Measurements from ENCODE around the gene GMPS. TPM values are rescaled to one million over a fixed set of nuclear protein-coding genes. Genes with fewer than 3 reads are reported as not detected.
"Not testable (repeated sequence)": the region's sequence is repeated elsewhere in the genome, so short reads cannot be mapped to it uniquely, and the experiment has no call there.

The GMPS gene
- total RNA-seq, result 100 to 1,000 TPM; 116 to 122 TPM

DNA sequence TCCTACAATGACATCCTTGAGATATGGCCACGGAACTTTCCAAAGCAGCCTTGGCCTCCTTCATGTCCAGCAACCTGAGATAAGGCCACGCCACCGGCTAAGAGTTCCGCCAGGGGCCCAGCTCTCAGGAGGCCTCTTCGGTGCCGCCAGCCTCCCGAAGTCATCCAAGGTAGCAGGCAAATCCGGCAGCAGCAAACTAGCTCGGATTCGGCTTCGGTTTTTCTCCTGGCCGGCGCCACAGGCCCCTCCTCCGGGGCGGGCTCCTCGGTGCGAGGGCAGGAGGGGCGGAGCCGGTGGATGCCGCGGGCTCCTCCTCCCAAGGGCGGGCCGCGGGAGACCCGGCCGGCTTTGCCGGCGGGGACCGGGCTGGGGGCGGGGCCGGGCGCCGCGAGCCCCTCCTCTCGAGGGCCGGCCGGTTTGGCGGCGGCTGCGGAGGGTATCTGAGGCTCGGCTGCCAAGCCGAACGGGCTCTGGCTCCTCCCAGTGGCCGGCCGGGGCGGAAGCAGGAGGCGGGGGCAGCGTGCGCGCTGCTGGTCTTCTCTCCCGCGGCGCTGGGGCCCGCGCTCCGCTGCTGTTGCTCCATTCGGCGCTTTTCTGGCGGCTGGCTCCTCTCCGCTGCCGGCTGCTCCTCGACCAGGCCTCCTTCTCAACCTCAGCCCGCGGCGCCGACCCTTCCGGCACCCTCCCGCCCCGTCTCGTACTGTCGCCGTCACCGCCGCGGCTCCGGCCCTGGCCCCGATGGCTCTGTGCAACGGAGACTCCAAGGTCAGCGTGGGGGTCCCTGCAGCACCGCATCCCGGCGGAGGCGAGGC is at the start of gene GMPS:
Gene GMPS (plus strand): TSS at position 518 of the 812 bp plus-strand sequence. CDS start 221 bp downstream, at position 739.
- Mint-ChIP-seq H3K36me3 (peaks cover 7 to 8% of the 10 kb centered on the region in 2 donors), H3K9me3 (no peaks in the 10 kb centered on the region), H3K27ac (peak within 1 kb of the TSS; percentile 96 to 97)
- peak; percentile 89 to 95 for ATAC-seq
- DNase-seq (ENCODE audit: low spot score in 2 of 2), result peak; percentile 97 to 99

DNA sequence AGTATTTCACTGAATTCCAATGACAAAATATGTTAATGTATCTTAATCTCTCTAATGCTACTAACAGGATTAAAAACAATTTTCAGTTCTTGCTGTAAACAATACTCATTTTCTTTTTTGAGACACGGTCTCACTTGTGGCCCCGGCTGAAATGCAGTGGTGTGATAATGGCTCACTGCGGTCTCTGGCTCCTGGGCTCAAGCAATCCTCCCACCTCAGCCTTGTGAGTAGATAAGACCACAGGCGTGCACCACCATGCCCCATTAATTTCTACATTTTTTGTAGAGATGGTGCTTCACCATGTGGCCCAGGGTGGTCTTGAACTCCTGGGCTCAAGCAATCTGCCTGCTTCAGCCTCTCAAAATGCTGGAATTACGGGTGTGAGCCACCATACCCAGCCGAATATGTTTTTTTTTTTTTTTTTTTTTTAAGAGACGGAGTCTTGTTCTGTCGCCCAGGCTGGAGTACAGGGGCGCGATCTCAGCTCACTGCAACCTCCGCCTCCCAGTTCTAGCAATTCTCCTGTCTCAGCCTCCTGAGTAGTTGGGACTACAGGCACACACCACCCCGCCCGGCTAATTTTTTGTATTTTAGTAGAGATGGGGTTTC is 41.9 kb upstream of the GMPS start:
- H3K27ac Mint-ChIP-seq, result peak overlapping the region in 1 of 2 donors; percentile 14
- not testable (repeated sequence) for ATAC-seq; DNase-seq (ENCODE audit: low spot score in 2 of 2); H3K9me3 Mint-ChIP-seq; H3K36me3 Mint-ChIP-seq

DNA sequence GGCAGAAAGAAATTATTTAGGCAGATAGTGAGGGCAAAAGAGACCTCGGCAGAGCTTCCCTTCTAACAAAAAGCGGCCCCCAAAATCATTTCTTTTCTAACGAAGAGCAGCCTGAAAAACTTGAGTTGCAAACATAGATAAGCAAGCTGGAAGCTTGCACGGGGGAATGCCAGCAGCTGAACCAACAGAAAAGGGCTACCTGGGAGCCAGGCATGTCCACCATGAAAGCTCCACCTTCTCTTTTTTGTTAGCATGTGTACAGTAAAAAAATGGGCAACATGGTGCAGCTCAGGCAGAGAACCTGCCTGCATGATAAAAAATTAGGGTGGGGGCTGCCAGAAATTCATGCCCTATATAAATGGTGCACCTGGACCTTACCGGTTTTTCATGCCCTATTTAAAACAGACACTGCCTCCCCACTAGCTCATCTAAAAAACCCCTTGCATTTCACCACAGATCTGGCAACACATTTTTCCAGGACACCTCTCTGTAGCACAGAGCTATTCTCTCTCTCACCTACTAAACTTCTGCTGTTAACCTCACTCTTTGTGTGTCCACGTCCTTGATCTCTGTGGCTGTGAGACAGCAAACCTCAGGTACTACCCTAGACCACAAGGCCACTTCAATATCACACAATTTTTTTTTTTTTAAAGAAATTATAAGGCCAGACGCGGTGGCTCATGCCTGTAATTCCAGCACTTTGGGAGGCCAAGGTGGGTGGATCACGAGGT is 34.9 kb upstream of the GMPS start:
- H3K36me3 Mint-ChIP-seq, result peaks cover 0 to 10% of the 10 kb centered on the region in 2 donors
- no peaks in the 10 kb centered on the region for H3K9me3 Mint-ChIP-seq
- DNase-seq (ENCODE audit: low spot score in 2 of 2) (no peak), ATAC-seq (peak in 1 of 2 donors; percentile 59)
- H3K27ac Mint-ChIP-seq, result no peak overlapping the region

DNA sequence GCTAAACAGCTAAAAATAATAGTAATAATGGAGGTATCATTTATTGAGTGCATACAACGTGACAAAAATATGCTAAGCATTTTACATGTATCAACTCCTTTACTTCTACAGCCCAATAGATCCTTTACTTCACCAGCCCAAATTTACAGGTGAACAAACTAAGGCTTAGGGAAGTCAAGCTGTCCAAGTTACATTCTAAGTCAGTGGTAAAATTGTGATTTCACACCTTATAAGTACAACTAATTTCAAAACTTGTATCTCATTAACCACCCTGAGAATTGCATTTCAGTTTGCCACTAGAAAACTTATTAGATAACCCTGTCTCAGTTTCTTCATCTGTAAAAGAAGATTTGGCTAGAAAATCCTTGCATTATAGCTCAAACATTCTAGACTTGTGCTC is 26.9 kb upstream of the GMPS start:
- H3K9me3 Mint-ChIP-seq, result no peaks in the 10 kb centered on the region
- peaks cover 0 to 4% of the 10 kb centered on the region in 2 donors for H3K36me3 Mint-ChIP-seq
- no peak for ATAC-seq
- no peak overlapping the region for H3K27ac Mint-ChIP-seq
- DNase-seq (ENCODE audit: low spot score in 2 of 2), result no peak

DNA sequence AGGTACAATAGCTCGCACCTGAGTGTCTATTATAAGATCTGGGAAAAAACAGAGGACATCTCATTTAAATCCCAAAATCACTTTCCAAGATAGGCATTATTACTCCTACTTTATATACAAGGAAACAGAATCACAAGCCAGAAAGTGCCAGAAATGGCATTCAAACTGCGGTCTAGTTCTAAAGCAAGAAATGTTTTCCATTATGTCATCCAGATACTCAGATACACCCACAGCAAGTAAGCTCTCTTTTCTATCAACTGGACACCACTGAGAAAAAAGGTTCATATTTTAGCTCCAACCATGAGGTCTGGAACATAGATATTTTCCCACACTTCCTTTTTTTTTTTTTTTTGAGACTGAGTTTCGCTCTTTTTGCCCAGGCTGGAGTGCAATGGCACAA is 24.3 kb upstream of the GMPS start:
- no peak overlapping the region for H3K27ac Mint-ChIP-seq
- peaks cover 0 to 4% of the 10 kb centered on the region in 2 donors for H3K36me3 Mint-ChIP-seq
- H3K9me3 Mint-ChIP-seq, result no peaks in the 10 kb centered on the region
- ATAC-seq, result no peak
- no peak for DNase-seq (ENCODE audit: low spot score in 2 of 2)

DNA sequence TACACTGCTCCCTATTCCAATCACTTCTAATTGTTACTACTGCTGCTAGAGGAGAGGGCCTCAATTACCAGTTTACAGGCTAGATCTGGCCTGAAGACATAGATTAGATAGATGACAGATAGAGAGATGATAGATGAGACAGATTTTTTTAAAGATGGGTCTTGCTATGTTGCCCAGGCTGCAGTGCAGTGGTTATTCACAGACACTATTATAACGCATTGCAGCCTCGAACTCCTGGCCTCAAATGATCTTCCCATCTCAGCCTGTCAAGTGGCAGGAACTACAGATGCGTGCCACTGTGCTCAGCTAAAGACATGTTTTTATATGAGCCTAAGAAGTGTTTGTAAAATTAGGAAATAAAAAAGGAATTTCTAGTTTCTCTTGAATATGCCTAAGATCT is 22.5 kb upstream of the GMPS start:
- no peak for DNase-seq (ENCODE audit: low spot score in 2 of 2)
- Mint-ChIP-seq H3K36me3 (peaks cover 14 to 18% of the 10 kb centered on the region in 2 donors), H3K27ac (no peak overlapping the region), H3K9me3 (no peaks in the 10 kb centered on the region)
- no peak for ATAC-seq

DNA sequence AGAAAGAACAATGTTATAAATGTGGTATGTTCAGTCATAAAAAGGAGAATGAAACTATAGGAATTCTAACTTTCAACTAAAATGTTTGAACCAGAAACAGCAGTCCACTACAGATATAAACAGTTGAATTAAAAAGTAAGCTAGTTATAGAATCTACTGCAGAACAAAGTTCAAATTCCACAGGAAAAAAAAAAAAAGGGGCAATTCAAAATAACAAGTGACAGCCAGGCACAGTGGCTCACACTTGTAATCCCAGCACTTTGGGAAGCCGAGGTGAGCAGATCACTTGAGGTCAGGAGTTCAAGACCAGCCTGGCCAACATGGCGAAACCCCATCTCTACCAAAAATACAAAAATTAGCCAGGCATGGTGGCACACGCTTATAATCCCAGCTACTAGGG is 21.0 kb upstream of the GMPS start:
- not testable (repeated sequence) for DNase-seq (ENCODE audit: low spot score in 2 of 2); H3K9me3 Mint-ChIP-seq; H3K27ac Mint-ChIP-seq; ATAC-seq
- H3K36me3 Mint-ChIP-seq, result peaks cover 26 to 30% of the 10 kb centered on the region in 2 donors

DNA sequence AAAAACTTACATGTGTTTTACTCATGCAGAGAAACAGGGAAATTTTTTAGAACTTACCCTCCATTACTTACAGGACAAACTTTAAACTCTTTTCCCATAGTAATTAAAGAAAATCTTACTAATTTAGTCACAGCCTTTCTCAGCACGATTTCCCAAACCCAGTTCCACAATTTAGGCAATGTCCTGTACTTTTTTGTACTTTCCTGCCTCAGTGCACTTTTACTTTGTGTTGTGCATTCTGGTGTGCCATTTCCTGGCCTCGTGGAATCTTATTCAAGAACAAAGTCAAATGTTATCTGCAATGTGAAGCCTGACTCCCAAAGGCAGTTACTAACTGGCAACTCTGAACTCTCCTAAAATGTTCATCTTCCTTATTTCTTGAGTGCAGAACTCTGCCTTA is 18.1 kb upstream of the GMPS start:
- no peak for DNase-seq (ENCODE audit: low spot score in 2 of 2)
- no peak for ATAC-seq
- Mint-ChIP-seq H3K27ac (peak overlapping the region; percentile 97 to 98), H3K36me3 (peaks cover 31 to 34% of the 10 kb centered on the region in 2 donors), H3K9me3 (no peaks in the 10 kb centered on the region)

DNA sequence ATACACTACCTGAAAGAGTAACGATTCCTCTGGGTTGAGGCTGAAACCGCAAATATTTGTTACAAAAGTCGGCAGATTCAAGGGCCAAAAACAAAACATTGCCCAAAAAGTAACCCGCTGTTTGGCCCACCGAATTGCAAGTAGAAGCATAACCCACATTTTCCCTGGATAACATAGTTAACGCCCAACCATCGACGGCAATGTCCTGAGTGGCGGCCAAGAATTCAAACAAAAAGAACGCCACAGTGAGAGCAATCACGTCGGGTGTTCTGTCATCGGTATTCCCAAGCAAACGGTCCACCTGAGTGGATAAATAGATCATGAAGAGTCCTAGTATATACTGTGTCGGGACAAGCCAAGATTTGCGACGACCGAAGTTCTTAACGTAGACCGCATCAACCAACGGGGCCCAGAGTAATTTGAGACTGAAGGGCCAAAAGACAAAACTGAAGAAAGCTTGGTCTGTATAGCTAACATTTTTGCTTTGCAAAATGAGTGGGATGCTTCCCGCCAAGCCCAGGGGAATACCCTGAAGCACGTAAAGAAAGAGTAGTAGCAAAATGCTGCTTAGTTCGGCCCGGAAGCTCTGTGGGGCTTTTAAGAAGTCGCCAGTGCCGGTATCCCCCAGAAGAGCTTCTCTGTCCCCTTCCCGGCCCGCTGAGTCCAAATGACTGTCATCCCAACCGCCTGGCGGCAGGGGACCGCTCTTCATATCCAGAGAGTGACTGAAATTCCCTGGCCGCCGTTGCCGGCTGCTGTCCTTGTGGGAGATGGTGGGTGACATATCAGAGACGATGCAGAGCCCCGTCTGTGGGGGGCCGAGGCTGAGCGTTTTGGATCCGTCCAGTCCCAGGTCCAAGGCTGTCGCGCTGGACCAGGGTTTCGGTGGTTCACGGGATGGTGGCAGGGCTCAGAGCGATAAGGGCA is 17.0 kb upstream of the GMPS start:
- Mint-ChIP-seq H3K9me3 (no peaks in the 10 kb centered on the region), H3K36me3 (peaks cover 30 to 31% of the 10 kb centered on the region in 2 donors)
- peak; percentile 4 to 19 for ATAC-seq

DNA sequence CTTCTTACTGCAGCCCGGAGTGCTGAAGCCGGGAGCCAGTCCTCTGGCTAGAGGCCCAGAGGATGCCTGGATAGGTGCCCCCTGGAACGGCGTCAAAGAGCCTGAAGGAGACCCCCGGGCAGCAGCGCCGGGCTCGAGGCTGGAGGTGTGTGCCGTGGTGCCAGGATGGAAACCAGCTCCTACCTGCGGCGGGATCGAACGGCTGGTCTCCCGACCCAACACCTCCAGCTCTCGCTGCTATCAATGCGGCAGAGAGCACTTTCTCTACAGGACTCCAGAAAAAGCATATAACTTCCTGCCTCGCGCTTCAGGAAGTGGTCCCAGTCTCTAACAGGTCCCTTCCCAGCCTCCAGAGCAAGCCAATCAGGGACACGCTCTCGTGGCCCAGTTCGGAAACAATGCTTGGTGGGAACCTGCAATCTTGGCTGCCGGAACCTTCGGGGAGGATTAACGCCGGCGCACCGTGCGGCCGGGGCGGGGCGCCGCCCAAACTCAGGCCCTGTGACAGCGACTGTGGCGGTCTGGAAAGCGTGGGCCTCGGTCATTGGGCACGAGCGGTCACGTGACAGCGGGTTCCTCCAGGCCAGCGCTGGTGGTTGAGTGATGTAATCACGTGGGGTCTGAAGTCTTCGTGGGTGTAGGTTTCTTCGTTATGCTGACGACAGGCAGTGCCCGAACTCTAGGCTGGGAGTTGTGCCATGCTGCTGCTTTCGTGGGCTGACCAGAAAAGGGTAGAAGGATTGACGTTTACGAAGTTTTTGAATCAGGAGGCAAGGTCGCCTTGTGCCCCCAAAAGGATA is 16.1 kb upstream of the GMPS start, which contains the start of gene SLC33A1:
Gene SLC33A1 (minus strand): TSS at position 287 of the 800 bp plus-strand sequence. CDS start 430 bp downstream, outside the sequence.
- peaks cover 30 to 31% of the 10 kb centered on the region in 2 donors for H3K36me3 Mint-ChIP-seq
- peak; percentile 93 to 94 for ATAC-seq
- peak; percentile 97 to 99 for DNase-seq (ENCODE audit: low spot score in 2 of 2)

More for the DNA sequence above, 17.0 kb upstream of the GMPS start:
- DNase-seq (ENCODE audit: low spot score in 2 of 2), result peak; percentile 38 to 72
- H3K27ac Mint-ChIP-seq, result peak overlapping the region; percentile 97 to 98

DNA sequence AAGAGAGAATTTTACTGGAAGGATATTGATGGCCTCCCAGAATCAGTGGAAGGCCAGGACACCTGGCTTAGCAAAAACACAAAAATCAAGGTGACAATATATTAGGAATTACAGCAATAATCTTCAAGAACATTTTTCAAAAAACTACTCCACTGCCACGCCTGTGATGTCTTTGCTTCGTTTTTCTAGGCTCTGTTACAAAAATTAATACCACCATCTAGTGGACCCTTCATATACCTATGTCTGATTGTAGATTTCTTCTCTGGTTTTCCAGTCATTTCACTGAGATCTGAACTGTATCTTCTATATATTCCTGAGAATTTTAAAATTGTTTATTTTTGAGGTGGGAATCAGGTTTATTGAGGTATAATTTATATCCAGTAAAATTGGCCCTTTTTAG is 10.6 kb upstream of the GMPS start:
- peaks cover under 1 to 1% of the 10 kb centered on the region in 2 donors for H3K36me3 Mint-ChIP-seq
- DNase-seq (ENCODE audit: low spot score in 2 of 2), result no peak
- H3K9me3 Mint-ChIP-seq, result no peaks in the 10 kb centered on the region
- no peak for ATAC-seq
- no peak overlapping the region for H3K27ac Mint-ChIP-seq

More for the DNA sequence above, 16.1 kb upstream of the GMPS start, which contains the start of gene SLC33A1:
- H3K9me3 Mint-ChIP-seq, result no peaks in the 10 kb centered on the region
- H3K27ac Mint-ChIP-seq, result peak within 1 kb of the TSS; percentile 97 to 98

DNA sequence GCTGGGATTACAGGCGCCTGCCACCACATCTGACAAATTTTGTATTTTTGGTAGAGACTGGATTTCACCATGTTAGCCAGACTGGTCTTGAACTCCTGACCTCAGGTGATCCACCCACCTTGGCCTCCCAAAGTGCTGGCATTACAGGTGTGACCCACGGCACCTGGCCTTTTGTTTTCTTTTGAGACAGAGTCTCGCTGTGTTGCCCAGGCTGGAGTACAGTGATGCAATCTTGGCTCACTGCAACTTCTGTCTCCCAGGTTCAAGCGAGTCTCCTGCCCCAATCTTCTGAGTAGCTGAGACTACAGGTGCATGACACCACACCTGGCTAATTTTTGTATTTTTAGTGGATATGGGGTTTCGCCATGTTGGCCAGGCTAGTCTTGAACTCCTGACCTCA is 10.0 kb upstream of the GMPS start:
- not testable (repeated sequence) for ATAC-seq; H3K9me3 Mint-ChIP-seq; H3K36me3 Mint-ChIP-seq; H3K27ac Mint-ChIP-seq; DNase-seq (ENCODE audit: low spot score in 2 of 2)

DNA sequence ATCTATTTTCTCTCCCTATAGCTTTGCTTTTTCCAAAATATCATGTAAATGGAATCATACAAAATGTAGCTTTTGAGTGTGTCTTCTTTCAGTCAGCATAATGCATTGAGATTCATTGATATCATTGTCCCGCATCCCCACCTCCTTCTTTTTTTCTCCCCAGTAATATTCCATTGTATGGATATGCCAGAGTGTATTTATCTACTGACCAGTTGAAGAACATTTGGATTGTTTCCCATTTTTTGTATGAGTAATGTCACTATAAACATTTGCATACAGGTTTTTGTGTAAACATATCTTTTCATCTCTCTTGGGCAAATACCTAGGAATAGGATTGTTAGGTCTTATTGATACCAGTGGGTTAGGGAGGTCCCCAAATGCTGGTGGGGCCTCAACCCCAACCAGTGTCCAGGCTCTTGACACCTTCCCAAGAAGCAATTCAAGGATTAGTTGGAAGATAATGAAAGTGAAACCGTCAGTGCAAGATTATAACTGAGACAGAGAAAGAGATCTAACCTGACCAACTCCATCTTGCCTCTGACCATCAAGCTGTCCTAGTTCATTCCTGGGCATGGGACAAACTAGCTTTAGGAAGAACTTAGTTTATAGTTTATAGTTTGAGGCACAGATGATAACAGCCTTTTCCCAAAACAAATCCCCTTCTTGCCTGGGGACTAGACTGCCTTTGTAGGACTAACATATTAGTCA is 8.8 kb upstream of the GMPS start:
- no peaks in the 10 kb centered on the region for H3K9me3 Mint-ChIP-seq
- no peaks in the 10 kb centered on the region for H3K36me3 Mint-ChIP-seq
- no peak for ATAC-seq
- H3K27ac Mint-ChIP-seq, result peak overlapping the region; percentile 39 to 83
- no peak for DNase-seq (ENCODE audit: low spot score in 2 of 2)

DNA sequence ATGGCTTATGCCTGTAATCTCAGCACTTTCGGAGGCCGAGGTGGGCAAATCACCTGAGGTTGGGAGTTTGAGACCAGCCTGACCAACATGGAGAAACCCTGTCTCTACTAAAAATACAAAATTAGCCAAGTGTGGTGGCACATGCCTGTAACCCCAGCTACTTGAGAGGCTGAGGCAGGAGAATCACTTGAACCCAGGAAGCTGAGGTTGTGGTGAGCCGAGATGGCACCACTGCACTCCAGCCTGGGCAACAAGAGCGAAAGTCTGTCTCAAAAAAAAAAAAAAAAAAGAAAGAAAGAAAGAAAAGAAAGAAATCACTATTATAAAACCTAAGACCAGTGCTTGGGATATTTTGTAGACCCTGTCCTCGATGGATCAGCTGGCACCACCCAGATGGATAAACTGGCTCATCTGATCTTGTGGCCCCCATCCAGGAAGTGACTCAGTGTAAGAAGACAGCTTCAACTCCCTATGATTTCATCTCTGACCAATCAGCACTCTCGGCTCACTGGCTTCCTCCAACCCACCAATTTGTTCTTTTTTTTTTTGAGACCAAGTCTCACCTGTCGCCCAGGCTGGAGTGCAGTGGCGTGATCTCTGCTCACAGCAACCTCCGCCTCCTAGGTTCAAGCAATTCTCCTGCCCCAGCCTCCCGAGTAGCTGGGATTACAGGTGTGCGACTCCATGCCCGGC is 8.0 kb upstream of the GMPS start:
- H3K27ac Mint-ChIP-seq, result peak overlapping the region; percentile 68 to 83
- DNase-seq (ENCODE audit: low spot score in 2 of 2) (peak; percentile 55 to 70), ATAC-seq (peak; percentile 96 to 98)
- H3K9me3 Mint-ChIP-seq, H3K36me3 Mint-ChIP-seq: not testable (repeated sequence)

All from activated naive CD4-positive, alpha-beta T cell treated with anti-CD3 and anti-CD28 coated beads, Interleukin-2, amount 50 U/mL, for 72 hours (primary cell).